GM12878 (cell line): Measurements from ENCODE around the gene CLRN1.

Source experiments
- EZH2 ChIP-seq: IDR thresholded peaks from 2 replicates; pipeline ENCODE4 v1.6.1; 2012; ENCODE audit warnings: low read depth, mild to moderate bottlenecking, control low read depth, inconsistent platforms, low read length, borderline replicate concordance; ENCODE audit not compliant: control insufficient read depth
- GATAD2B ChIP-seq: fragments of 450-650 bp; conservative IDR thresholded peaks from 2 replicates; pipeline ENCODE4 v1.6.1; 2017; ENCODE audit warnings: low read depth, mild to moderate bottlenecking, moderate library complexity
- HDAC2 ChIP-seq: fragments of 200-600 bp; sonication (generic); IDR thresholded peaks from 2 replicates; pipeline ENCODE4 v1.6.1; 2017
- RB1 ChIP-seq: fragments of 450-650 bp; formaldehyde crosslinking; IDR thresholded peaks from 2 replicates; pipeline ENCODE4 v1.6.1; 2017; ENCODE audit warnings: mild to moderate bottlenecking, borderline replicate concordance
- TF ChIP-seq, protein P1 (sequence below): IDR thresholded peaks from 2 replicates; pipeline ENCODE4 v1.6.1; 2012; ENCODE audit warnings: low read depth, low read length, improper control_type of control experiment
- TF ChIP-seq, protein P2 (sequence below), 3 experiments: IDR thresholded peaks in 2 of 3; conservative IDR thresholded peaks in 1 of 3; 2 replicates each; pipeline ENCODE4 v1.5.1; 2011; ENCODE audit warnings: low read depth in 3 of 3, low read length in 3 of 3, mild to moderate bottlenecking in 3 of 3, control low read depth in 2 of 3, moderate library complexity in 2 of 3, inconsistent platforms in 1 of 3, mixed read lengths in 1 of 3; ENCODE audit not compliant: control insufficient read depth in 2 of 3, insufficient read depth in 1 of 3; ENCODE audit errors: extremely low read depth in 1 of 3

DNA sequence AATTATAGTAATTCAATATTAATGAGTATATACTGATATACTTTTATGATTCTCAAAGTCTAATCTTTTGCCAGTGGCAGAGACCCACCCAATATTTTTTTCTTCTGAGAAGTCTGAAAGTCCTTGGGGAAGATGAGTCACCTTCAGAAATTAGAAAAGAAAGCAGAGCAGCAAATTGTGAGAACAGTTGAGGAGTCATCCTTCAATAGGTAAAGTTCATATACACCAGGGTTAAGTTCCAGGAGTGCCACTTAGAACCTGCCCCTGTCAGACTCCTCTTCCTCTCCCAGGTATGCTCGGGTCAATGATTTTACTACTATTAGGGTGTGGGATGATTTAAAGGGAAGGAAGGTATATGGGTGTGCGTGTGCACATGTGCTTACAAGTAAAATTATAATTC is 7.1 kb downstream of the CLRN1 start:
- TF ChIP-seq, protein P1, sequence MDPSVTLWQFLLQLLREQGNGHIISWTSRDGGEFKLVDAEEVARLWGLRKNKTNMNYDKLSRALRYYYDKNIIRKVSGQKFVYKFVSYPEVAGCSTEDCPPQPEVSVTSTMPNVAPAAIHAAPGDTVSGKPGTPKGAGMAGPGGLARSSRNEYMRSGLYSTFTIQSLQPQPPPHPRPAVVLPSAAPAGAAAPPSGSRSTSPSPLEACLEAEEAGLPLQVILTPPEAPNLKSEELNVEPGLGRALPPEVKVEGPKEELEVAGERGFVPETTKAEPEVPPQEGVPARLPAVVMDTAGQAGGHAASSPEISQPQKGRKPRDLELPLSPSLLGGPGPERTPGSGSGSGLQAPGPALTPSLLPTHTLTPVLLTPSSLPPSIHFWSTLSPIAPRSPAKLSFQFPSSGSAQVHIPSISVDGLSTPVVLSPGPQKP = no peak
- no peak for TF ChIP-seq GATAD2B
- TF ChIP-seq, protein P2, sequence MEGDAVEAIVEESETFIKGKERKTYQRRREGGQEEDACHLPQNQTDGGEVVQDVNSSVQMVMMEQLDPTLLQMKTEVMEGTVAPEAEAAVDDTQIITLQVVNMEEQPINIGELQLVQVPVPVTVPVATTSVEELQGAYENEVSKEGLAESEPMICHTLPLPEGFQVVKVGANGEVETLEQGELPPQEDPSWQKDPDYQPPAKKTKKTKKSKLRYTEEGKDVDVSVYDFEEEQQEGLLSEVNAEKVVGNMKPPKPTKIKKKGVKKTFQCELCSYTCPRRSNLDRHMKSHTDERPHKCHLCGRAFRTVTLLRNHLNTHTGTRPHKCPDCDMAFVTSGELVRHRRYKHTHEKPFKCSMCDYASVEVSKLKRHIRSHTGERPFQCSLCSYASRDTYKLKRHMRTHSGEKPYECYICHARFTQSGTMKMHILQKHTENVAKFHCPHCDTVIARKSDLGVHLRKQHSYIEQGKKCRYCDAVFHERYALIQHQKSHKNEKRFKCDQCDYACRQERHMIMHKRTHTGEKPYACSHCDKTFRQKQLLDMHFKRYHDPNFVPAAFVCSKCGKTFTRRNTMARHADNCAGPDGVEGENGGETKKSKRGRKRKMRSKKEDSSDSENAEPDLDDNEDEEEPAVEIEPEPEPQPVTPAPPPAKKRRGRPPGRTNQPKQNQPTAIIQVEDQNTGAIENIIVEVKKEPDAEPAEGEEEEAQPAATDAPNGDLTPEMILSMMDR (IDR thresholded peaks at IDR 0.05 in 2 of 3, conservative IDR thresholded peaks at IDR 0.05 in 1 of 3; ENCODE audit: control insufficient read depth in 2 of 3, extremely low read depth in 1 of 3, insufficient read depth in 1 of 3, low read depth in 3 of 3, low read length in 3 of 3) = no peak
- TF ChIP-seq HDAC2 = no peak
- TF ChIP-seq RB1 = no peak
- no peak for TF ChIP-seq EZH2
